Measurements from ENCODE around the gene SND1.

The SND1 gene

DNA sequence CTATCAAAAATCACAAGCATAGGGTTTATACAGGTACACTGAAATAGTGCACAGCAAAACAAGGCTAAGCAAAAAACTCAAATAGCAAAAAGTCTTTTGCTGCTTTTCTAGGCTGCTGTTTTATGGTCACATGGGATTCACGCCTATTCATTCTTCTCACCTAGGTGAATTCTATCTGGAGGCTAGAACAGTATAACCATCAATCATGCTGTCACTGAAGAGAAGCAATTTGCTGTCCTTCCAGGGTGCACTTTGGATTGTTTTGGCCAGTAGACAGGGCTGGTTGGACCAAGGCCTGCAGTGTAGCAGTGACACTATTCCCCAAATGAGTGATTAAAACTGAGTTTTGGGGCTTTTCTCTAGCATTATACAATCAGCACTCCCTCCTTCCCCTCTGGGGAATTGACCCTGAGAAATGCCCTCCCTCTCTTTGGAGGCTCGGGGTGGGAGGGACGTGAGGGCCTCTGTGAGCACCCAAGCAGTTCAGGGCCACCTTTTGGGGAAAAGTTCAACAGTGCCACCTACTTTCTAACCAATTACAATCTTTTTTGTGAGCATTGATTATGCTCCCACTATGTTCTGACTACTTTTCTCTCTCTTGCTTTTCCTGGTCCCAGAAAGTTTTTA, 16.2 kb upstream of the SND1 start:
- H3K4me3 ChIP-seq (ENCODE audit: low read depth, low read length) = no peak overlapping the region
- TF ChIP-seq, protein P1, sequence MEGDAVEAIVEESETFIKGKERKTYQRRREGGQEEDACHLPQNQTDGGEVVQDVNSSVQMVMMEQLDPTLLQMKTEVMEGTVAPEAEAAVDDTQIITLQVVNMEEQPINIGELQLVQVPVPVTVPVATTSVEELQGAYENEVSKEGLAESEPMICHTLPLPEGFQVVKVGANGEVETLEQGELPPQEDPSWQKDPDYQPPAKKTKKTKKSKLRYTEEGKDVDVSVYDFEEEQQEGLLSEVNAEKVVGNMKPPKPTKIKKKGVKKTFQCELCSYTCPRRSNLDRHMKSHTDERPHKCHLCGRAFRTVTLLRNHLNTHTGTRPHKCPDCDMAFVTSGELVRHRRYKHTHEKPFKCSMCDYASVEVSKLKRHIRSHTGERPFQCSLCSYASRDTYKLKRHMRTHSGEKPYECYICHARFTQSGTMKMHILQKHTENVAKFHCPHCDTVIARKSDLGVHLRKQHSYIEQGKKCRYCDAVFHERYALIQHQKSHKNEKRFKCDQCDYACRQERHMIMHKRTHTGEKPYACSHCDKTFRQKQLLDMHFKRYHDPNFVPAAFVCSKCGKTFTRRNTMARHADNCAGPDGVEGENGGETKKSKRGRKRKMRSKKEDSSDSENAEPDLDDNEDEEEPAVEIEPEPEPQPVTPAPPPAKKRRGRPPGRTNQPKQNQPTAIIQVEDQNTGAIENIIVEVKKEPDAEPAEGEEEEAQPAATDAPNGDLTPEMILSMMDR (IDR thresholded peaks at IDR 0.05; ENCODE audit: low read depth, low read length) = no peak

DNA sequence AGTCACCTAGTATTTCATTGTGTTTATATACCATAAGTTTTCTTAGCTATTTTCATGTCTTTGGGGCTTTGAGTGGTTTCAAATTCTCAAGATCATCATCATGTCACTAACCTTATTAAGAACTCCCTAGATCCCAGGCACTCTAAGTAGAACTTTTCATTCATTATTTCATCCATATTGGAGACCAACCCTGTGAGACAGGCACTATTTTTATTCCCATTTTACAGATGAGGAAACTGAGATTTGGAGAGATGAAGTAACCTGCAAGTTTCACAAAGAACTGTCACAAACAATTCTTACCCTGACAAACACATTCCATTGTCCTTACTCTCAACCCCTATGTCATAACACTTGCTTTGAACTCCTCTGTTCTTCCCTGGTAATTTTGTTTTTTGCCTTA, 13.8 kb upstream of the SND1 start:
- TF ChIP-seq, protein P1 (IDR thresholded peaks at IDR 0.05; ENCODE audit: low read depth, low read length) = no peak
- no peak overlapping the region for H3K4me3 ChIP-seq (ENCODE audit: low read depth, low read length)

DNA sequence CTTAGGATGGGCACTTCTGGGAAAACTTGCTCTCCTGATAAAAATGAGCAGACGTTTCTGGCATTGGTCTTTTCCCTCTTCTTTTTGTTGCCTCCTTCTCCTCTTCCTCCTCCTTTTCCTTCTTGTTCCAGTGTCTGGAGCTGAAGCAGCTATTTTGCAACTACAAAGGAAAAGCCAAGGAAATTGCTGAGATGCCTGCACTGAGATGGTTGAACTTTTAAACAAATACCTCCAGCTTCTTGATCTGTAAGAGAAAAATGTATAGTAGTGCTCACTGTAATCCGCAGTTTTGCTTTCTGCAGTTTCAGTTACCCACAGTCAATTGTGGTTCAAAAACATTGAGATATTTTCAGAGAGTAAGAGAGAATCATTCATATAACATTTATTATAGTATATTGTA, 7.5 kb upstream of the SND1 start:
- TF ChIP-seq, protein P1 (IDR thresholded peaks at IDR 0.05; ENCODE audit: low read depth, low read length) = no peak
- no peak overlapping the region for H3K4me3 ChIP-seq (ENCODE audit: low read depth, low read length)

DNA sequence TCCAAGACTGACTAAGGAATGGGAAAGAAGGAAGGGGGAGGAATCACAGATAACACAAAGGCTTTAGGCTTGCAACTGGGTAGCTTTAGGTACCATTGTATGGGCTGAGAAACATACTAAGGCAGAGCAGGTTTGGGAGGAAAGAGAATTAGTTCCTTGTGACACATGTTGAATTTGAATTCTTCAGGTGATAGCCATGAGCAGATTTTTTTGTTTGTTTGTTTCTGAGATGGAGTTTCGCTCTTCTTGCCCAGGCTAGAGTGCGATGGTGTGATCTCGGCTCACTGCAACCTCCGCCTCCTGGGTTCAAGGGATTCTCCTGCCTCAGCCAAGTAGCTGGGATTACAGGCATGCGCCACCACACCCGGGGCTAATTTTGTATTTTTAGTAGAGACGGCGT, 4.4 kb upstream of the SND1 start:
- no peak overlapping the region for H3K4me3 ChIP-seq (ENCODE audit: low read depth, low read length)
- TF ChIP-seq, protein P1 (IDR thresholded peaks at IDR 0.05; ENCODE audit: low read depth, low read length) = no peak

DNA sequence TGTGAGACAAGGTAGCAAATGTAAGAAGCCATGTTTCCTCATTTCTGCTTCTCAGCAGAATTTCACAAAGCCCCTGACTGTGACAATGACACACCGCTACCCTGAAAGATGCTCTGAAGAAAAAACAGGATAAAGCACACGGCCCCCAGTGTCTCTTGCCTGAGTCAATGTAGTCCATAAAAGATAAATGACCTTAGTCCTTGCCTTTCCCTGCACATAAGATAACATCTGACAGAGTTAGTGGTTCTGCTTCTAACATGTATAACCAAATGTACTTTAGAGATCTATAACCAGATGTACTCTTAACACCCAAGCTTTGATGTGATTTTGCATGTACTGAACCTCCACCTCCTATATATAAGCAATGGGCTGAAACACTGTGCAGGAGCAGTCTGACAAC, 3.0 kb upstream of the SND1 start:
- TF ChIP-seq, protein P1 (IDR thresholded peaks at IDR 0.05; ENCODE audit: low read depth, low read length) = no peak

DNA sequence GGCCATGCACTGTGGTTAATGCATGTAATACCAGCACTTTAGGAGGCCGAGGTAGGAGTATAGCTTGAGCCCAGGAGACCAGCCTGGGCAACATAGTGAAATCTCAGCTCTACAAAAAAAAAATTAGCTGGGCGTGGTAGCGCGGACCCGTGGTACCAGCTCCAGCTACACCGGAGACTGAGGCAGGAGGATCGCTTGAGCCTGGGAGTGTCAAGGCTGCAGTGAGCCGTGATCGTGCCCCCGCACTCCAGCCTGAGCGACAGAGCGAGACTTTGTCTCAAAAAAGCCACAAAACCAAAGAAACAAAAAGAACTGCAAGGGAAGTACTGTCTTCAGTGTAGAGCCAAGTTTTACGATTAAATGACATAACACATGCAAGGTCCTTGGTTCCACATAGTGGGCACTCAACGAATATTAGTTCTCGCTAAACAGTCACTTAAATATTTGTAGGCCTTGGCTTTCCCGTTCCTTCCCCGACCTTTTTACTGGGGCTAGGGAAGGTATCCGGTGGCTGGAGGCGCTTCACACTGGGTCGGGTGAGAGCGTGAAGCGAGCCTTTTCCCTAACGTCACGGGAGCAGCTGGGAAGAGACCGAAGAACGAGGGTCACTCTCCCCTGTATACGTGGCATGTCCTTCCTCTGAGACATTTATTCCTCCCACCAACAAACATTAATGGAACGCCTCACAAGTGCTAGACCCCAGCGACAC, 993 bp upstream of the SND1 start:
- TF ChIP-seq, protein P1 (IDR thresholded peaks at IDR 0.05; ENCODE audit: low read depth, low read length) = no peak
- peak overlapping the region; percentile 100 for H3K4me3 ChIP-seq (ENCODE audit: low read depth, low read length)

More for the DNA sequence above, 3.0 kb upstream of the SND1 start:
- no peak overlapping the region for H3K4me3 ChIP-seq (ENCODE audit: low read depth, low read length)
